GM12891 (cell line): ENCODE data around the gene TNFRSF6B.

Experiments
- POLR2A ChIP-seq: IDR thresholded peaks from 2 replicates; pipeline ENCODE4 v1.6.1; 2011; ENCODE audit warnings: low read depth, low read length, control low read depth
- POLR2AphosphoS5 ChIP-seq: IDR thresholded peaks from 2 replicates; pipeline ENCODE4 v1.6.1; 2011; ENCODE audit warnings: low read depth, low read length, control low read depth
- POU2F2 ChIP-seq: IDR thresholded peaks from 2 replicates; pipeline ENCODE4 v1.6.1; 2011; ENCODE audit warnings: low read depth, mild to moderate bottlenecking, control low read depth, low read length, moderate library complexity
- SPI1 ChIP-seq: IDR thresholded peaks from 2 replicates; pipeline ENCODE4 v1.6.1; 2011; ENCODE audit warnings: low read depth, low read length, control low read depth
- TAF1 ChIP-seq: IDR thresholded peaks from 2 replicates; pipeline ENCODE4 v1.6.1; 2011; ENCODE audit warnings: low read depth, low read length, control low read depth

DNA sequence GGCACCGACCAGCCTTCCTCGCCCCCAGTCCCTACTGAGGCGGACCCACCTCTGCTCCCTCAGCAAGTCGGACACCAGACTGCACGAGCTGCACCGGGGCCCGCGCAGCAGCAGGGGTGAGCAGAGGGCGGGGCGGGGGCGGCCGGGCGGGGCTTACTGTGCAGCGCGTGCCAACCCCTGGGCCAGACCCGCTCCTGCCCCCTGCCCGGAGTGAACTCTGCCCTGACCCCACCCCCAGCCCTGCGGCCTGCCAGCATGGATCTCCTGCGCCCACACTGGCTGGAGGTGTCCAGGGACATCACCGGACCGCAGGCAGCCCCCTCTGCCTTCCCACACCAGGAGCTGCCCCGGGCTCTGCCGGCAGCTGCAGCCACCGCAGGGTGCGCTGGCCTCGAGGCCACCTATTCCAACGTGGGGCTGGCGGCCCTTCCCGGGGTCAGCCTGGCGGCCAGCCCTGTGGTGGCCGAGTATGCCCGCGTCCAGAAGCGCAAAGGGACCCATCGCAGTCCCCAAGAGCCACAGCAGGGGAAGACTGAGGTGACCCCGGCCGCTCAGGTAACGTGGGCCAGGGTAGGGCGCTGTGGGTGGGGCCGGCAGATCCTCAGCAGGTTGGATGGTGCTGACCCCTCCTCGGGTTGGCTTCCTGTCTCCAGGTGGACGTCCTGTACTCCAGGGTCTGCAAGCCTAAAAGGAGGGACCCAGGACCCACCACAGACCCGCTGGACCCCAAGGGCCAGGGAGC is 41.7 kb downstream of the TNFRSF6B start:
- TF ChIP-seq SPI1 (no peak), POLR2A (no peak), POLR2AphosphoS5 (no peak), POU2F2 (no peak), TAF1 (no peak)
